CD4-positive, alpha-beta T cell treated with Interleukin-21 for 1 hour (primary cell): Measurements from ENCODE around the gene OR5V1.
"Not testable (repeated sequence)": the region's sequence is repeated elsewhere in the genome, so short reads cannot be mapped to it uniquely, and the experiment has no call there.

Experiments used
- DNase-seq: peaks from one replicate; pipeline ENCODE4 v3.0.0-alpha.2; 2020

Gene OR5V1

DNA sequence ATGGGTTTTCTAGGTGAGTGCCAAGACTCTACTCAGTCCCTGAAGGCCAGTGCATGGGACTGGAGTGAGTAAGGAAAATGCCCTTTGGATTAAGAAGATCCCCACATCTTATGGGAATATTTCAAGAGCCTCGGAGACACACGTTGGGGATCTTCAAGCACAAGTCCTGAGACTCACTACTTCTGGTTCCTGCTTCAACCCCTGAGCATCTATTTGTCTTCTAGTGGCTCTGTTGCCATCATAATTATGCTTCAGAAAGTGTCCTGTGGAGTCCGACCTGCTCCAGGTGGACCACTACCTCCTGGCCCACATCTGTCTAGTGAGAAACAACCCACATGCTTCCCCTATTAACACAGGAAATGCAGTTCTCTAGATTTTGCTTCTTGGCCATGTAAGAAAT lies at the start of gene OR5V1:
OR5V1 (minus strand) TSS at position 101 of the 400 bp plus-strand sequence. CDS start 12,670 bp downstream, outside the sequence.
- DNase-seq = no peak

DNA sequence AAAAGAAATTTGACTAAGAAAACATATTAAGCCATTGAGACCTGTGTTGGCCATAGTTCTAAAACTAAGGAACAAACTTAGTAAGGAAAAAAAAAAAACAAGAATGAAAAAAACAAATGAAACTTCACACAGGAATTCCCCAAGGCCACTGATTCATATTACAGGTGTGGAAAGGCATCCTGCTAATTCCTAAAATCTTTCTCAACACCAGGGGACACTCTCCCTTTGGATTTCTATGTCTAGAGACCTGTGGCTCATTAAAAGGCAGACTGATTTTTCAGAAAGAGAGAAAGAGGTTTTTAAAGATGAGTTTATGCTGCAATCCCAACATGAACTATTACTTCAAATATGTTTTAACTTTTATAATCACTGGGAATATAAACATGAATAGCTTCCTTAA lies 45.9 kb upstream of the OR5V1 start, which contains the start of gene OR12D1:
OR12D1 (plus strand) TSS at position 341 of the 400 bp plus-strand sequence.
- DNase-seq = no peak

DNA sequence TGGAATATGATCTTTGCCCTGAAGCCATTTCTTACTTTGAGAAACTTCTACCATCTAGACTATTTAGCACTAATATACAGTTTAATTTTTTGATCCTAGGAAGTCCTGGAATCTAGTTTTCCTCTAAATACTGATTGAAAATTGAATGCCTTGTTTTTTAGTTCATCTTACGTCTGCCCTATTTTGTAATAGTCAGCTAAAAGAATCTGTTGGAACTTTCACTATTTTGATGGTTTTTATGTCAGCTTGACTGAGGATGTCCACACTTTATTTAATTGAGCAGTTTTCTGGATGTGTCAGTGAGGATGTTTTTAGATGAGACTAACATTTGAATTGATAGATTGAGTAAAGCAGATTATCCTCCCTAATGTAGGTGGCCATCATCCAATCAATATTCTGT lies 35.1 kb upstream of the OR5V1 start:
- DNase-seq = no peak

DNA sequence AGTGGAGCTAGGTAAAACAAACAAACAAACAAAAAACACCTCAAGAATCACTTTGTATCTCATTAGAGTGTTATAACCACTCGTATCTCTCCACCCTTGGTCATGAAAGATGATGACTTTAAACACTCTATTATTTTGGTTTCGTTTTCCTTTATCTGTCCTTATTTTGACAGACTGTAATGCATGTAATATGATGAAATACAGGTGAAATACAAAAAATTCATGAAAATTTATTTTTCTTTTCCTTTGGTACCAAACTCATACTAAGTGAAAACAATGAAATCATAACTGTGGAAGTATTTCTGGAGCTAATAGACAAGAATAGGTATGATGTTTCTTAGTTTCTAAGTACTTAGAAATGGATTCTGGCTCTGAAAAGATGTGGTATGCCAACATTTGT lies 30.9 kb upstream of the OR5V1 start:
- no peak for DNase-seq

DNA sequence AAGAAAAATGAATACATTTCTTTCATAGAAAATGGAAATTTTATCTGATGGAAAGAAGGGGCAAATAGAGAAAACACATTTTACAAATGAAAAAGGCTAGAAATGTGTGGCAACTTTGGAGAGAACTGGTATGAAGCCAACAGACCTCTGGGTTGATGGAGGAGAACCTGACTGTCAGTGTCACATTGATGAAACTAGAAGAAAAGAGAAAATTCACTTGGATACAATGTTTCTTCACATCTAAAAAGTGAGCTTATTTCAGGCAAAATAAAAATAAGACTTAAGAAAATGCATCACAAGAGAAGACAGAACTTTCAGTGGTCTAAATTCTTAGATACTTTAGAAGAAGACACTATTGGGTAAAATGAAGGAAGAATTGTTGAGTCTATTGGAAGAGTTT lies 26.7 kb upstream of the OR5V1 start, which contains the start of gene OR12D2:
OR12D2 (plus strand) TSS at position 301 of the 400 bp plus-strand sequence. CDS start 1,069 bp downstream, outside the sequence.
- DNase-seq = no peak

DNA sequence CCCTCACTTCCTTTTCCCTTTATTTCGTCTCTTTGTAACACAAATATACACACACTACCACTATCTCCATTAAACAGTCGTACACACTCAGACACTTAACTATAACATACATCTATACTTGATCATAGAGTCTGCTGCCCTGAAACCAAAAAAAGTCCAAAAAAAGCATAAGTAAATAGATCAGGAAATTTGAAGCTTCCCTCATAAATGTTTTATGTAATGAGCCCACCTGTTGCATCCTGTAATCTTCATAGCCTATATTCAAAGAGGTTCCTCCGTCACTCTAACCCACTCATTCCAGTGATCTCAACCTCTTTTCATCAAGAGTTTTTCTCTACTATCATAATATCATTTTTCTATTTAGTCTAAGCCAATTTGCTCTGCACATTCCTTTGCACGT lies 19.9 kb upstream of the OR5V1 start:
- DNase-seq = no peak

DNA sequence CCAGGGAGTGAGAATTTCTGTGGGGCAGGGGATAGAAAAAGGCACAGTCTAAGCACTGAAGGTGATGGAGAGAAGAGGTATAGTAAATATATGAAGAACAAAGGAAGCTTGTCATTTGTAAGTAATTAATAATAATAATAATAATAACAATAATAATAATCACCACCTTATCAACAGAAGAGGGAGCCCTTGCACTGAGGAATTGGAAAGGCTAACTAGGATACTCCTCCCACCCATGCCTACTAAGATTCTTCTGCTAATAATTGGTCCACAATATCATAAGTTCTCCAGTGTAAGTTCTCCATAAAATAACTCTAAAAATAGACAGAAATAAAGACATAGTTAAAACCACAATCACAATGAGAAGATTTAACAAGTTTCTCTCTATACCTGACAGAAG lies 7.3 kb upstream of the OR5V1 start:
- no peak for DNase-seq

DNA sequence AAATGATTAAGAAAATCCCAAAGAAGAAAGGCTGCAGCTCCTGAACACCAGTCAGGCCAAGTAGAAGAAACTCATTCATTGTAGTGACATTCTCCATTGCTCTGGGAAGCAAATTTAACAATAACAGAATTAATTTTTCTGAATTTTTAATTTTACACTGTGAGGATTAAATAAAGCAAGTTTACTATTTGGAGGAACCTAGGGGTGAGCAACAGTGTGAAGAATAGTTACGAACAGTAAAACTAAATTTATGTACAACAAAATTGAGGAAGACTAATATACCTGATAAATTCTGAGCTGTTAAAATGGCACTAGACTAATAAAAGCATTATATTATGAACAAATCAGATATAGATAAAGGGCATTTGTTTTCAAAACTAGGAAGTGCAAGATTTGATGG lies 6.5 kb upstream of the OR5V1 start, which contains the start of gene OR12D3:
OR12D3 (minus strand) TSS at position 101 of the 400 bp plus-strand sequence; CDS start at position 97, 4 bp downstream.
- no peak for DNase-seq

DNA sequence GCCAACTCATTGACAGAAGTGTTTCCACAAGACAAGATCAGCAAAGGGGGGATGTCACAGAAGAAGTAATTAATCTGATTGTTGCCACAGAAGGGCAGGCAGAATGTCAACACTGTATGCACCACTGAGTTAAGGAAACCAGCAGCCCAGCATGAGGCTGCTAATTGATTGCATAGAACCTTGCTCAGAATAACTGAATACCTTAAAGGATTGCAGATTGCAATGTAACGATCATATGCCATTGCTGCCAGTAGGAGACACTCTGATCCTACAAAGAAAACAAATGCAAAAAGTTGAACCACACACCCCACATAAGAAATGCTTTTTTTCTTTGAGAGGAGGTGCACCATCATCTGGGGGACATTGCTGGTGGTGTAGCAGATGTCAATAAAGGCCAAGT lies 13.1 kb downstream of the OR5V1 start:
- DNase-seq = no peak

DNA sequence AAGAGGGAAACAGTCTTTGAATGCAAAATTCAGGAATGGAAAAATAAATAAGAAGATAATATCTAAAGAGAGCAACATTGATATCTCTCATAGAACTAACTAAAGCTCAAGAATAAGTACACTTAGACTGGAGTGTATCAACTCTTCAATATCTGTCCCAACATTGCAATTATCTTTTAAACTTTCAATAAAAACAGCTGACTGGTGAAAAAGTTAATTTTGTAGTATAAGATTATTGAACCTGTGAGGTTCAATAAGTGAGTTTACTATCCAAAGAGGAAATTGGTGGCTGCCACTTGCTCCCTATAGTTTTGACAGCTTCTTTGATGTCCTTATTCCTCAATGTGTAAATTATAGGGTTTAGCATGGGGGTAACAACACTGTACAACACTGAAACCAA lies 13.7 kb downstream of the OR5V1 start:
- DNase-seq = no peak

DNA sequence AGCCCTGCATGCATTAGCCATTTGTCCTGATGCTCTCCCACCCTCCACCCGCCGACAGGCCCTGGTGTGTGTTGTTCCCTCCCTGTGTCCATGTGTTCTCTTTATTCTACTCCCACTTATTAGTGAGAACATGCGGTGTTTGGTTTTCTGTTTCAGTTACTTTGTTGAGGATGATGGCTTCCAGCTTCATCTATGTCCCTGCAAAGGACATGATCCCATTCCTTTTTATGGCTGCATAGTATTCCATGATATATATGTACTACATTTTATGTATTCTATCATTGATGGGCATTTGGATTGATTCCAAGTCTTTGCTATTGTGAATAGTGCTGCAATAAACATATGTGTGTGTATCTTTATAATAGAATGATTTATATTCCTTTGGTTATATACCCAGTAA lies 19.3 kb downstream of the OR5V1 start:
- DNase-seq = not testable (repeated sequence)

DNA sequence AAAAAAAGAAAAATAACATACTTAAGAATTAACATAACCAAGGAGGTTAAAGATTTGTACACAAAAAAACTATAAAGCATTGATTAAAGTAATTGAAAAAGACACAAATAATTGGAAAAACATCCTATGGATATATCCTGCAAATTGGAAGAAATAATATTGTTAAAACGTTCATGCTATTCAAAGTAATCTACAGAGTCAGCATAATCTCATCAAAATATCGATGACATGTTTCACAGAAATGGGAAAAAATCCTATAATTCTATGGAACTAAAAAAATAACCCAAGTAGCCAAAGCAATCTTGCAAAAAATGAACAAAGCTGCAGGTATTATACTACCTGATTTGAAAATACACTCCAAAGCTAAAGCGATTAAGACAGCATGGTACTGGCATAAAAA lies 23.3 kb downstream of the OR5V1 start:
- no peak for DNase-seq

DNA sequence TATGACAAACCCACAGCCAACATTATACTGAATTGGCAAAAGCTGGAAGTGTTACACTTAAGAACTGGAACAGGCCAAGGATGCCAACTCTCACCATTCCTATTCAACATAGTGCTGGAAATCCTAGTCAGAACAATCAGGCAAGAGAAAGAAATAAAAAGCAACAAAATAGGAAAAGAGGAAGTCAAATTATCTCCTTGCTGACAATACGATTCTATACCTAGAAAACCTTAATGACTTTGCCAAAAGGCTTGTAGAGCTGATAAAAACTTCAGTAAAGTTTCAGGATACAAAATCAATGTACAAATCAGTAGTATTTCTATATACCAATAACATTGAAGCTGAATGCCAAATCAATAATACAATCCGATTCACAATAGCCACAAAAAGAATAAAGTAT lies 32.4 kb downstream of the OR5V1 start:
- no peak for DNase-seq

DNA sequence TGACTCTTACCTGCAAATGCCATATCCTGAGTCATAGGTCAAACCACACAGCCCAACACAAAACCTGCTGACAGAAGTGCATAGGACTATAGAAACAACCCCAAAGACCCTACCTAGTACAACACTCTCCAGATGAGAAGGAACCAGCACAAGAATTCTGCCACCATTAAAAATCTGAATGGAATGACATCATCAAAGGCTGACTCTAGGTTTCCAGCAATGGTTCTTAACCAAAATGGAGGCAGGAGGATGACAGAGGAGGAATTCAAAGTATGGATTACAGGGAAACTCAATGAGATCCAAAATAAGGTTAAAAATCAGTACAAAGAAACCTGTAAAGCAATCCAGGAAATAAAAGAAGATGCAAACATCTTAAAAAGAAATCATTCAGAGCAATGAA lies 36.0 kb downstream of the OR5V1 start:
- no peak for DNase-seq

DNA sequence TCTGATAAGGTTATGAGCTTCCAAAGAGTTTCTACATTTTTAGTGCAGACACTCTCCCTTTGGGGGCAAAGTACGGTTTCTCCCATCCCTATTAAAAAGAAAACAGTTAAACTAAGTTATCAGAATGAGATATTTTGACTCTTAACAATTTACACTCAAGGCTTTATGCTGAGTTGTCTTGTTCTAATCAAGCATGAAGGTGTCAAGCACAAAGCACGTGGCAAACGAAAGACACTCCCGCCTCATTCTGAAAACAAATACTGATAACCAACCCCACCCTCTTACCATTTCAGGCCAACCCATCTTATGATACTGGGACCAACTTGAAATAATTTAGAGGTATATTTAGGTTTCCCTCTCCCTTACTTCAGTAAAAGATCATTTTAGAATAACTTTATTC lies 42.9 kb downstream of the OR5V1 start:
- DNase-seq = no peak

DNA sequence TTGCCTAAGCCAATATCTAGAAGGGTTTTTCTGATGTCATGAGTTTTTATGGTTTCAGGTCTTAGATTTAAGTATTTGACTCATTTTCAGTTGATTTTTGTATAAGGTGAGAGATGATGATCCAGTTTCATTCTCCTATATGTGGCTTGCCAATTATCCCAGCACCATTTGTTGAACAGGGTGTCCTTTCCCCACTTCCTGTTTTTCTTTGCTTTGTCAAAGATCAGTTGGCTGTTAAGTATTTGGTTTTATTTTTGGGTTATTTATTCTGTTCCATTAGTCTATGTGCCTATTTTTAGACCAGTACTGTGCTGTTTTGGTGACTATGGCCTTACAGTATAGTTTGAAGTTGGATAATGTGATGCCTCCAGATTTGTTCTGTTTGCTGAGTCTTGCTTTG lies 45.3 kb downstream of the OR5V1 start:
- not testable (repeated sequence) for DNase-seq

DNA sequence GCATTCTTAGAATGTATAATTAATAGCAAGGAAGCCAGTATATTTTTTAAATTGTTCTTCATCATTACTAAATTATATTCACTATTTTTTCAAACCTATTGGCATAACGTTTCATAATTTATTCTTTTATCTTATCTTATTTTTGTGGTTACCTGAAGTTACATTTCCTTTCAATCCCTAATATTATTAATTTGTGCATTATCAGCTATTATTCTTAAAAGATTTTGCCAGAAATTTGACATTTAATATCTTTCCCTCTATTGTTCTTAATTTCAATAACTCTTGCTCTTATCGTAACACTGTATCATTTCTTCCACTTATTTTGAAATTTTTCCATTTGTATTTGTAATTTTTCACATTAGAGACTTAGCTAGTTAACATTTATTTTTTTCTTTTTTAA lies 48.7 kb downstream of the OR5V1 start:
- no peak for DNase-seq
